ENCODE results near the gene SCNN1B.

- no peak for TF ChIP-seq NCOA2 (CRISPR knock-in tag; IDR thresholded peaks at IDR 0.05)
- no peak for TF ChIP-seq SIN3A (IDR thresholded peaks at IDR 0.05; ENCODE audit: borderline replicate concordance, low read depth, low read length)
- no peak for TF ChIP-seq XBP1 (CRISPR knock-in tag; IDR thresholded peaks at IDR 0.05)
- TF ChIP-seq CTCF (CRISPR knock-in tag; IDR thresholded peaks at IDR 0.05), result no peak
- TF ChIP-seq CHD4 (IDR thresholded peaks at IDR 0.05; ENCODE audit: borderline replicate concordance, low read length), result no peak
- no peak for TF ChIP-seq POLR2A (IDR thresholded peaks at IDR 0.05; ENCODE audit: insufficient read depth in 1 of 2, low read depth in 2 of 2, low read length in 2 of 2)
- TF ChIP-seq POLR2AphosphoS5 (IDR thresholded peaks at IDR 0.05; ENCODE audit: low read depth, low read length), result no peak
- TF ChIP-seq ZNF766 (CRISPR knock-in tag; IDR thresholded peaks at IDR 0.05; ENCODE audit: borderline replicate concordance), result no peak
Measured at GRCh38 chr16:23316232-23316631, 14.1 kb downstream of the SCNN1B start.

Measured in HepG2 (cell line).